Kidney epithelial cell (primary cell): ENCODE data around the gene TSHB. TPM values are rescaled to one million over a fixed set of nuclear protein-coding genes. Genes with fewer than 3 reads are reported as not detected.

Experiments
- DNase-seq: peaks from one replicate; pipeline ENCODE4 v3.0.0-alpha.2; 2010; ENCODE audit warnings: low read depth
- H3K27me3 ChIP-seq: 2 replicates; pipeline ENCODE4 v1.6.0; 2011; ENCODE audit warnings: low read length; ENCODE audit not compliant: control insufficient read depth, insufficient read depth
- H3K36me3 ChIP-seq: 2 replicates; pipeline ENCODE4 v1.5.1; 2011; ENCODE audit warnings: low read length; ENCODE audit not compliant: control insufficient read depth, insufficient read depth
- H3K4me3 ChIP-seq: 2 replicates; pipeline ENCODE4 v1.5.1; 2011; ENCODE audit warnings: low read depth, mild to moderate bottlenecking, control low read depth, low read length
- total RNA-seq: library from RNA; depleted of rRNA; stranded (reverse); fragments of >200 nt; gene quantifications from 2 replicates; pipeline ENCODE4 v1.2.3, GENCODE V29; 2015
- TF ChIP-seq, protein P1 (sequence below): IDR thresholded peaks from 2 replicates; pipeline ENCODE4 v1.5.1; 2011; ENCODE audit warnings: mild to moderate bottlenecking, moderate library complexity, low read length, control low read depth, inconsistent platforms; ENCODE audit not compliant: insufficient read depth, poor library complexity, severe bottlenecking

TSHB gene
- not detected in 2 replicates for total RNA-seq

GRCh38 chr1:115029526-115029925 is at the start of gene TSHB:
TSHB (plus strand) TSS chr1:115029826; CDS start chr1:115033363, 3,537 bp downstream.
- Histone ChIP-seq H3K27me3 (no peaks in the 10 kb centered on the region), H3K36me3 (no peaks in the 10 kb centered on the region), H3K4me3 (no peak within 1 kb of the TSS)
- no peak for DNase-seq
- TF ChIP-seq, protein P1, sequence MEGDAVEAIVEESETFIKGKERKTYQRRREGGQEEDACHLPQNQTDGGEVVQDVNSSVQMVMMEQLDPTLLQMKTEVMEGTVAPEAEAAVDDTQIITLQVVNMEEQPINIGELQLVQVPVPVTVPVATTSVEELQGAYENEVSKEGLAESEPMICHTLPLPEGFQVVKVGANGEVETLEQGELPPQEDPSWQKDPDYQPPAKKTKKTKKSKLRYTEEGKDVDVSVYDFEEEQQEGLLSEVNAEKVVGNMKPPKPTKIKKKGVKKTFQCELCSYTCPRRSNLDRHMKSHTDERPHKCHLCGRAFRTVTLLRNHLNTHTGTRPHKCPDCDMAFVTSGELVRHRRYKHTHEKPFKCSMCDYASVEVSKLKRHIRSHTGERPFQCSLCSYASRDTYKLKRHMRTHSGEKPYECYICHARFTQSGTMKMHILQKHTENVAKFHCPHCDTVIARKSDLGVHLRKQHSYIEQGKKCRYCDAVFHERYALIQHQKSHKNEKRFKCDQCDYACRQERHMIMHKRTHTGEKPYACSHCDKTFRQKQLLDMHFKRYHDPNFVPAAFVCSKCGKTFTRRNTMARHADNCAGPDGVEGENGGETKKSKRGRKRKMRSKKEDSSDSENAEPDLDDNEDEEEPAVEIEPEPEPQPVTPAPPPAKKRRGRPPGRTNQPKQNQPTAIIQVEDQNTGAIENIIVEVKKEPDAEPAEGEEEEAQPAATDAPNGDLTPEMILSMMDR: no peak

DNA sequence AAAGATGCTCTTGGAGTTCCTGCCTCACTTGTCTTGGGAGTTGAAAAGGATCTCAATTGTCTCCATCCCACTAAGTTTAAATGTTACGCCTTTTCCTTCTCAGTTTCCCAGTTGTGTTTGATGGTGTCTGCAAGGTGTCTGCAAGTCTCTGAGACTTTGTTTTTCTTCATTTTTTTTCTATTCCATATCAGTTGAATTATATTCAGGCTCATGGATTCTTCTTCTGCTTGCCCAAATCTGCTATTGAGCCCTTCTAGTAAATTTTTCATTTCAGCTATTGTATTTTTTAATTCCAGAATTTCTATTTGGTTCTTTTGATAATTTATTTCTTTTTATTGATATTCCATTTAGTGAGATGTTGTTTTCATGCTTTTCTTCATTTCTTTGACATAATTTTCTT is 47.4 kb upstream of the TSHB start:
- DNase-seq: no peak
- H3K36me3 ChIP-seq: no peaks in the 10 kb centered on the region
- no peaks in the 10 kb centered on the region for H3K27me3 ChIP-seq
- TF ChIP-seq, protein P1: no peak
- H3K4me3 ChIP-seq: no peak overlapping the region

DNA sequence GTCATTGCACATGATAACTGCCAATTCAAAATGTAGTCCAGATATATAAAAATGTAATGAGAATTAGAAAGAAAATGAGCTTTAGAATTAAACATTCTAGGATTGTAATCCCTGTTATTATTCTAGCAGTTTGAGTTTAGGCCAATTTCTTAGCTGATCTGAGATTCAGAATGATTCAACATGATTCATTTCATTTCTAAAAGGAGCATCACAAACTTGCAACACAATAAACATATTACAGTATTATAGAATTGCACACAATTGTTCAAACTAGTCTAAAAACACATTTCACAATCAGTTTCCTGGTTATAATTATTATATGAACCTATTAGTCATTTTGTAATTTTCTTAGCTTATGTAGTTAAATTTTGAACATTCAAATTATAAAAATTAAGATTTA is 43.3 kb upstream of the TSHB start:
- H3K36me3 ChIP-seq: no peaks in the 10 kb centered on the region
- no peak overlapping the region for H3K4me3 ChIP-seq
- TF ChIP-seq, protein P1: no peak
- no peak for DNase-seq
- H3K27me3 ChIP-seq: no peaks in the 10 kb centered on the region

DNA sequence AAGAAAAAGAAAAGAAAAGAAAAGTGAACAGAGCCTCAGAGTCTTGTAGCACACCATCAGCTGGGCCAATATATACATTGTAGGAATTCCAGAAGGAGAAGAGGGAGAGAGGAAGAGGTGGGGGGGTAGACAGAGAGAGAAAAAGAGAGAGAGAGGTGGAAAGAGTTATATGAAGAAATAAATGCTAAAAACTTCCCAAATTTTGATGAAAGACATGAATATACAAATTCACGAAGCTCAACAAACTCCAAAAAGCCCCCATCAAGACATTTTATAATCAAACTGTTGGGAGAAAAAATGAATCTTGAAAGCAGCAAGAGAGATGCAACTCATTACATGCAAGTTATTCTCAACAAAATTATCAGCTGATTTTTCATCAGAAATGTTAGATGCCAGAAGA is 41.5 kb upstream of the TSHB start:
- no peak overlapping the region for H3K4me3 ChIP-seq
- TF ChIP-seq, protein P1: no peak

DNA sequence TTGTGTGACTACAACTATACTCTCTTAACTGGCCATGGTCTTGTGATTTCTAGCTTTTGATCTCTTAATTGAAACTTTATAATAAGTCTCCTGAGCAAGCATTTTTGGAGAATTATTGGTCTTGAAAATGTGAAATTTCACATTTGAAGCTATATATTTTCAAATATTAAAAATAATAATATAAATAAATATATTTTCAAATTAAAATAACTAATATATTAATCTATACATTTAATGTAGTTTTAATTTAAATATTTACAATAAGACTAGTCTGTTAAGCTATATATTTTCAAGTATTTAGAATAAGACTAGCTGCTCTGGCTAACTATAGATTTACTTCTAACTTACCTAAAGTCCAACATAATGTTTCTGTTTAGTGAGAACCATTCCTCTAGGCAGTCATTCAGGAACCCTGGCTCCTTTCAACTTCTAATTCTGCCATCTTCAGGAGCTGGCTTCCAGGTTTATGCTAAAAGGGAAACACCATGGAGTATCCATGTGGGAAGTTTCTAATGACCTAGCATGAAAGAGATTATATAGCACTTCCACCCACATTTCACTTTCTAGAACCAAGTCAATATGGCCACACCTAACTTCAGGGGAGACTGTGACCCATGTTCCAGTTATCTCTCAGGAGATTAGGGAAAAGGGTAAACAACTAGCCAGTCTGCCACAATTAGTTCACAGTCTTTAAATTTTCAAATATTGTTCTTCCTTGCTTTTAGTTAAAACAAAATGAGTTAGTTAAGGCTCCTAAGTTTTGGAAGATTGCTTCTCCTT is 31.9 kb upstream of the TSHB start:
- no peak for DNase-seq
- no peak overlapping the region for H3K4me3 ChIP-seq
- no peaks in the 10 kb centered on the region for H3K36me3 ChIP-seq
- TF ChIP-seq, protein P1: no peak
- H3K27me3 ChIP-seq: no peaks in the 10 kb centered on the region

More for the DNA sequence above, 41.5 kb upstream of the TSHB start:
- Histone ChIP-seq H3K27me3 (no peaks in the 10 kb centered on the region), H3K36me3 (no peaks in the 10 kb centered on the region)
- no peak for DNase-seq

- H3K36me3 ChIP-seq: no peaks in the 10 kb centered on the region
- TF ChIP-seq, protein P1: no peak
- no peaks in the 10 kb centered on the region for H3K27me3 ChIP-seq
- no peak overlapping the region for H3K4me3 ChIP-seq
- no peak for DNase-seq
These were observed 23.4 kb upstream of the TSHB start for GRCh38 chr1:115006191-115006590.
